ENCODE results near the gene BBX.

GRCh38 chr3:107543666-107544065 is 20.9 kb downstream of the BBX start:
- TF ChIP-seq POLR2A (IDR thresholded peaks at IDR 0.05; ENCODE audit: low read depth, low read length) (no peak), TAF1 (IDR thresholded peaks at IDR 0.05; ENCODE audit: borderline replicate concordance, low read depth, low read length) (no peak), POLR2AphosphoS5 (IDR thresholded peaks at IDR 0.05; ENCODE audit: low read depth, low read length) (no peak)

Data from GM12892 (cell line).